Pons (tissue), 1 donor: Measurements from ENCODE around the gene NAALADL1.

Source experiments
- DNase-seq: peaks from one replicate; pipeline ENCODE4 v3.0.0-alpha.2; 2016; ENCODE audit warnings: low spot score

The NAALADL1 gene

GRCh38 chr11:65058419-65059054 is at the start of gene NAALADL1:
Gene NAALADL1, minus strand, starts transcription at chr11:65058553. Its CDS starts 32 bp downstream, at chr11:65058521.
- no peak for DNase-seq

- no peak for DNase-seq
These were observed 49.6 kb upstream of the NAALADL1 start for GRCh38 chr11:65107751-65108468.

GRCh38 chr11:65107078-65107477 is 48.7 kb upstream of the NAALADL1 start:
- DNase-seq = no peak

- peak; percentile 59 for DNase-seq
These were observed 46.3 kb upstream of the NAALADL1 start for GRCh38 chr11:65104628-65105027.

GRCh38 chr11:65103476-65103875 is 45.1 kb upstream of the NAALADL1 start:
- DNase-seq = no peak

GRCh38 chr11:65102142-65103095 is 44.1 kb upstream of the NAALADL1 start:
- peak; percentile 94 for DNase-seq

GRCh38 chr11:65100674-65101350 is 42.5 kb upstream of the NAALADL1 start:
- DNase-seq = no peak

- no peak for DNase-seq
These were observed 38.6 kb upstream of the NAALADL1 start for GRCh38 chr11:65096926-65097325.

- peak; percentile 90 for DNase-seq
These were observed 37.8 kb upstream of the NAALADL1 start, which contains the start of gene VPS51 for GRCh38 chr11:65095974-65096806. Gene VPS51, plus strand, starts transcription at chr11:65096214. Its CDS starts 37 bp downstream, at chr11:65096251.

GRCh38 chr11:65095427-65095826 is 37.1 kb upstream of the NAALADL1 start:
- DNase-seq = no peak

GRCh38 chr11:65090628-65091027 is 32.3 kb upstream of the NAALADL1 start:
- DNase-seq = peak; percentile 86

GRCh38 chr11:65089621-65090020 is 31.3 kb upstream of the NAALADL1 start:
- no peak for DNase-seq

GRCh38 chr11:65087827-65088226 is 29.5 kb upstream of the NAALADL1 start:
- DNase-seq = no peak

- DNase-seq = no peak
These were observed 28.9 kb upstream of the NAALADL1 start for GRCh38 chr11:65087216-65087615.

GRCh38 chr11:65086809-65087208 is 28.5 kb upstream of the NAALADL1 start:
- no peak for DNase-seq

- DNase-seq = no peak
These were observed 27.1 kb upstream of the NAALADL1 start for GRCh38 chr11:65085446-65085845.

GRCh38 chr11:65084598-65085375 is 26.4 kb upstream of the NAALADL1 start:
- DNase-seq = no peak

GRCh38 chr11:65083834-65084597 is 25.7 kb upstream of the NAALADL1 start, which contains the start of the genes CDCA5 and ZFPL1:
Gene CDCA5, minus strand, starts transcription at chr11:65084040. Its CDS starts 62 bp downstream, at chr11:65083978.
Gene ZFPL1, plus strand, starts transcription at chr11:65084222. Its CDS starts 477 bp downstream, at chr11:65084699.
- DNase-seq = peak; percentile 94
